PC-9 (cell line): ENCODE data around the gene CYTH2.

ENCODE experiments used
- EZH2 ChIP-seq: fragments of 200-600 bp; sonication (generic); IDR thresholded peaks from 2 replicates; pipeline ENCODE4 v1.8.0; 2017; ENCODE audit warnings: antibody characterized with exemption, low read depth
- TF ChIP-seq, protein P1 (sequence below): fragments of 200-600 bp; sonication (generic); conservative IDR thresholded peaks from 2 replicates; pipeline ENCODE4 v1.6.1; 2017; ENCODE audit warnings: mixed run types, antibody characterized with exemption, mild to moderate bottlenecking, moderate library complexity

DNA sequence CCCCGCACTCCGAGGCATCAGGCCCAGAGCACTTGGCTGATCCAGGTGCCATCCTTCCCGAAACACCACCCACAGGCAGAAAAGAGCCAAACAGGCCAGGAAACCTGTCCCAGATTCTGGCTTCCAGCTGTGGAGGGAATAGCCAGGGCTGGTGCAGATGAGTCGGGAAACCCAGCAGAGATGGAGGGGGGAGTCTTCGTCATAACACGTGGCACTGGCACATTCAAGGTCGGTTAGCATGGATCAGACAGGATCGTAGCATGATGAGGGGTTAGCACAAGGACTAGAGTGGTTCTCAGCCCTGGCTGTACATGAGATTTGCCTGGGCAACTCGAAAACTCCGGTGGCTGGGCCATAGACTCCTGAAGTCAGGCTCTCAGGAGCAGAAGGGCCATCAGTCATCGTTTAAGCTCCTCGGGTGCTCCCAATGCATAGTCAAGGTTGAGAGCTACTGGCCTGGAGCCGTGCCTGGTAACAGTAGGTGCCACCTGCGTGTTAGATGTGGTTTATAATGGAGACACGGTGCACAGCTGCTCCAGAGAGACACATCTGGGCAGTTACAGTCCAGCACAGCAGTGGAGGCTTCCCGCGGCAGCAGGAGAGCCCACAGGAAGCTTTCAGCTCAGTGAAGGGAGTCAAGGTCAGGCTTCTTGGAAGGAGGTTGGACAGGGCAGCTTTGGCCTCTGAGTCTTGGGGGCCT, 6.3 kb downstream of the CYTH2 start:
- TF ChIP-seq, protein P1, sequence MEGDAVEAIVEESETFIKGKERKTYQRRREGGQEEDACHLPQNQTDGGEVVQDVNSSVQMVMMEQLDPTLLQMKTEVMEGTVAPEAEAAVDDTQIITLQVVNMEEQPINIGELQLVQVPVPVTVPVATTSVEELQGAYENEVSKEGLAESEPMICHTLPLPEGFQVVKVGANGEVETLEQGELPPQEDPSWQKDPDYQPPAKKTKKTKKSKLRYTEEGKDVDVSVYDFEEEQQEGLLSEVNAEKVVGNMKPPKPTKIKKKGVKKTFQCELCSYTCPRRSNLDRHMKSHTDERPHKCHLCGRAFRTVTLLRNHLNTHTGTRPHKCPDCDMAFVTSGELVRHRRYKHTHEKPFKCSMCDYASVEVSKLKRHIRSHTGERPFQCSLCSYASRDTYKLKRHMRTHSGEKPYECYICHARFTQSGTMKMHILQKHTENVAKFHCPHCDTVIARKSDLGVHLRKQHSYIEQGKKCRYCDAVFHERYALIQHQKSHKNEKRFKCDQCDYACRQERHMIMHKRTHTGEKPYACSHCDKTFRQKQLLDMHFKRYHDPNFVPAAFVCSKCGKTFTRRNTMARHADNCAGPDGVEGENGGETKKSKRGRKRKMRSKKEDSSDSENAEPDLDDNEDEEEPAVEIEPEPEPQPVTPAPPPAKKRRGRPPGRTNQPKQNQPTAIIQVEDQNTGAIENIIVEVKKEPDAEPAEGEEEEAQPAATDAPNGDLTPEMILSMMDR: no peak
- TF ChIP-seq EZH2: no peak
